HCT116 (cell line): ENCODE measurements around the gene SRGAP2B.
"Not testable (repeated sequence)": the region's sequence is repeated elsewhere in the genome, so short reads cannot be mapped to it uniquely, and the experiment has no call there.

Source experiments
- CTCF ChIP-seq, 3 experiments: fragments of 200-600 bp in 1 of 3; sonication (generic) in 1 of 3; IDR thresholded peaks in 2 of 3; conservative IDR thresholded peaks in 1 of 3; 2 replicates each; pipeline ENCODE4 v1.5.1; 2012 to 2017; ENCODE audit warnings: low read depth in 2 of 3, low read length in 2 of 3, antibody characterized with exemption in 1 of 3, borderline replicate concordance in 1 of 3, control low read depth in 1 of 3, mild to moderate bottlenecking in 1 of 3, mixed read lengths in 1 of 3, mixed run types in 1 of 3, moderate library complexity in 1 of 3; ENCODE audit not compliant: insufficient read depth in 1 of 3
- EGR1 ChIP-seq: IDR thresholded peaks from 2 replicates; pipeline ENCODE4 v1.6.1; 2012; ENCODE audit warnings: low read depth
- ELF1 ChIP-seq: IDR thresholded peaks from 2 replicates; pipeline ENCODE4 v1.6.1; 2012; ENCODE audit warnings: low read depth, borderline replicate concordance
- EZH2 ChIP-seq: fragments of 200-600 bp; sonication (generic); IDR thresholded peaks from 2 replicates; pipeline ENCODE4 v1.6.1; 2017; ENCODE audit warnings: antibody characterized with exemption, mixed run types
- POLR2A ChIP-seq: IDR thresholded peaks from 2 replicates; pipeline ENCODE4 v1.7.0; 2011; ENCODE audit warnings: borderline replicate concordance; ENCODE audit not compliant: insufficient read depth, insufficient read length; ENCODE audit errors: extremely low read depth
- RAD21 ChIP-seq: IDR thresholded peaks from 2 replicates; pipeline ENCODE4 v1.6.1; 2012; ENCODE audit warnings: low read depth, mild to moderate bottlenecking
- SIN3A ChIP-seq: IDR thresholded peaks from 2 replicates; pipeline ENCODE4 v1.6.1; 2012; ENCODE audit warnings: low read depth
- TF ChIP-seq, protein P1 (sequence below): IDR thresholded peaks from 2 replicates; pipeline ENCODE4 v1.6.1; 2012

DNA sequence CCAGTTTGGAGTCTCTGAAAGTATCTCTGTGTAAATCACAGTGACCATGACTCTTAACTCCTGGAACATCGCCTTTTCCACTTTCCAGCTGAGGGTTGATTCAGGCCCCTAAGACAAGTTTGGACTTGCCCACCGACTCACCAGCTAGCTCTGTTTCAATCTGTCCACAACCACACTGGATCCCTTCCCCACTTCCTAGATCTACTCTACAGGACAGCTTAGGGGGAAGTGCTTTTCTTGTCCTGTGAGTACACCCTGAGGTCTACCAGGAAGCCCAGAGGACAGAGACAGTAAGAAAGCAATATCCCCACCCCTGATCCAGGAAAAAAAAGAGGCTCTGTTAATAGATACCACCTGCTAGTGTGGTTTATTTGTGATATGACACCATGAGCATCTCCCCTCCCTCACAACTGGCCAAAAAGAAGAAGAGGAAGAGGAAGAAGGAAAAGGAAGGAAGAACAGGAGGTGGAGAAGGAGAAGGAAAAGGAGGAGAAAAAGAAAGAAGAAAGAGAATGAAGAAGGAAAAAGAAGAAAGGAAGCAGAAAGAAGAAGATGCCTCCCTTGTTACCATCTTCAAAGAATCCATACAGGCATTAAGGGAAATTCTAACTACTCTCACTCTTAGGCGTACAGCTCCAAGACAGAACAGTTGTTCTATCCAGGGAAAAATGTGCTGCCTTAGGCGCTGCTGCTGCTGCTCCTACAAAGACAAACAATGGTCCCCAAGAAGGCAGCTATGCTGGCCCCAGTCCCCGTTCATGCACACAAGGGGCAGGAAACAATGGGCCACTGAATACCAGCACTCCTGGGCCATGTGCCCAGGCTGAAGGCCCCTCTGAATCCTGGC lies 96.8 kb downstream of the SRGAP2B start:
- not testable (repeated sequence) for TF ChIP-seq CTCF (IDR thresholded peaks at IDR 0.05 in 2 of 3, conservative IDR thresholded peaks at IDR 0.05 in 1 of 3; ENCODE audit: borderline replicate concordance in 1 of 3, insufficient read depth in 1 of 3, low read depth in 2 of 3, low read length in 2 of 3); ELF1; POLR2A; EZH2; EGR1; SIN3A; RAD21
- TF ChIP-seq, protein P1, sequence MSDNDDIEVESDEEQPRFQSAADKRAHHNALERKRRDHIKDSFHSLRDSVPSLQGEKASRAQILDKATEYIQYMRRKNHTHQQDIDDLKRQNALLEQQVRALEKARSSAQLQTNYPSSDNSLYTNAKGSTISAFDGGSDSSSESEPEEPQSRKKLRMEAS: not testable (repeated sequence)
